HG03565 (cell line): Measurements from ENCODE around the gene OTUD7B.
"Not testable (repeated sequence)": the region's sequence is repeated elsewhere in the genome, so short reads cannot be mapped to it uniquely, and the experiment has no call there.

Experiments used
- ATAC-seq: cut with Tn5 transposase; IDR thresholded peaks from one replicate; pipeline ENCODE4 v1.9.1; 2021; ENCODE audit warnings: mild to moderate bottlenecking, moderate library complexity; ENCODE audit not compliant: unreplicated experiment

Gene OTUD7B

GRCh38 chr1:150010393-150011115 lies at the start of gene OTUD7B:
Gene OTUD7B (minus strand): TSS chr1:150010726. CDS start chr1:149977510, 33,216 bp downstream.
- ATAC-seq = peak; percentile 58

DNA sequence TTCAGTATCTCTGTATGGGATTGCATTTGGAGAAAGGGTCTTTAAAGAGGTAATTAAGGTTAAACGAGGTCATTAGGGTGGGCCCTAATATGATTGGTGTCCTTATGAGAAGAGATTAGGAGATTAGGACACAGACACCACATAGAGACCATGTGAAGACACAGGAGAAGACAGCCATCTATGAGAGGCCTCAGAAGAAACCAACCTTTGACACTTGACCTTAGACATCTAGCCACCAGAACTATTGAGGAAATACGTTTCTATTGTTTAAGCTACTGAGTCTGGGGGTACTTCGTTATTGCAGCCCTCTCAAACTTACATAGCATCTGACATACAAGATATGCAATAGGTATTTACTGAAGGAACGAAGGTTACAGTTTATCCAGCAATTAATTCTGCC lies 49.7 kb upstream of the OTUD7B start:
- no peak for ATAC-seq

DNA sequence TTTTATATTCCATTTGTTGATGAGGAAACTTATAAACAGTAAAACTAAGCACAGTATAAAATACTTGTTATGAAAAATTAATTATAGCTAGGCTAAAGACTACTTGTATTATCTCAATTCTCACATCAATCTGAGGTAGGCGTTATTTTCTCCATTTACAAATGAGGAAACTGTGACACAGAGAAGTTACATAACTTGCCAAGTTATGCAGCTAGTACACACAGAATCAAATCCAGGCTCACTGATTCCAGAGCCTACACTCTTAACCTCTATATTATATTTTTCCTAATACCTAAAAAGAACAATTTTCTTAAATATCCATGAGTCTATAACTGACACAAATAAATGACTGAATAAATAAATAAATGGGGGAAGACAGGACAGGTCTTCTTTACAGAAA lies 45.9 kb upstream of the OTUD7B start:
- ATAC-seq = no peak

DNA sequence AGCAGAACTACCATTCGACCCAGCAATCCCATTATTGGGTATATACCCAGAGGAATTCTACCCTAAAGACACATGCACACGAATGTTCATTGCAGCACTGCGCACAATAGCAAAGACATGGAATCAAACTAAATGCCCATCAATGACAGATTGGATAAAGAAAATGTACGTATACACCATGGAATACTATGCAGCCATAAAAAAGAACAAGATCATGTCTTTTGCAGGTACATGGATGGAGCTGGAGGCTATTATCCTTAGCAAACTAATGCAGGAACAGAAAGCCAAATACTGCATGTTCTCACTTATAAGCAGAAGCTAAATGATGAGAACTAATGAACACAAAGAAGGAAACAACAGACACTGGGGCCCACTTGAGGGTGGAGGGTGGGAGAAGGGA lies 45.0 kb upstream of the OTUD7B start:
- ATAC-seq = not testable (repeated sequence)

DNA sequence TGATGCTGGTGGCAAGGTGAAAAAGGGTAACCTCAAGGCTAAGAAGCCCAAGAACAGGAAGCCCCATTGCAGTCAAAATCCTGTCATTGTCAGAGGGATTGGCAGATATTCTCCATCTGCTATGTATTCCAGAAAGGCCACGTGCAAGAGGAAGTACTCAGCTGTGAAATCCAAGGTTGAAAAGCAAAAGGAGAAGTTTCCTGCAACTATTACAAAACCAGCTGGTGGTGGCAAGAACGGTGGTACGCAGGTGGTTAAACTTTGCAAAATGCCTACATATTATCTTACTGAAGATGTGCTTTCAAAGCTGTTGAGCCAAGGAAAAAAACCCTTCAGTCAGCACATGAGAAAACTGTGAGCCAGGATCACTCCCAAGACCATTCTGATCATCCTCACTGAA lies 43.4 kb upstream of the OTUD7B start:
- no peak for ATAC-seq

- not testable (repeated sequence) for ATAC-seq
These were observed 41.4 kb upstream of the OTUD7B start for GRCh38 chr1:150051905-150052412.

- ATAC-seq = no peak
These were observed 40.5 kb upstream of the OTUD7B start for GRCh38 chr1:150051089-150051373.

DNA sequence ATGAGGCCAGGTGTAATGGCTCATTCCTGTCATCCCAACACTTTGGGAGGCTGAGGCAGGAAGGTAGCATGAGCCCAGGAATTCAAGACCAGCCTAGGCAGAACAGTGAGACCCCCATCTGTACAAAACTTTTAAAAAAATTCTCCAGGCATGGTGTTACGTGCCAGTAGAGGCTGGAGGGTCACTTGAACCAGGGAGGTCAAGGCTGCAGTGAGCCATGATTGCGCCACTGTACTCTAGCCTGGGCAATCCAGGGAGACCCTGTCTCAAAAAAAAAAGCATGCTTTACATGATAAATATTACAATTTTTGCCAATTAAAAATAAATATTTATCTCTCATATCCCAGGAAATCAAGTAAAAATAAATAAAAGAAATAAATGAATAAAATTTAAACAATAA lies 39.4 kb upstream of the OTUD7B start:
- ATAC-seq = no peak

DNA sequence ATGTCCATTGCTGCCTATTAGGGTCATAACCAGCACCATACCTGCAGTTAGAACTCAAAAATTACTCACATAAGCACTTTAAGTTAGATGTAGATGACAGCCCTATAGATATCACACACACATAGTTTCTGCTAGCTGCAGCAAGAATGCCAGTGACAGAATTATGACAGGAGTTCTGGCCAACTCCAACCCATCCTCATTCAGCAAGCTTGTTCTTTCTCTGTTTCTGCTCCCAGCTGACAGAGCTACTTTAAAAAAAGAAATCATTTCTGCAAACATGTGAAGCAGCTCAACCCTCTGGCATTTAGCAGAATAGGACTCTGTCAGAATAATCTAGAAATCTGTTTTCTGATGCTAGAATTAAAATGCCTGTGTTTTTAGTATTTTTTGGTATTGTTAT lies 23.8 kb upstream of the OTUD7B start:
- no peak for ATAC-seq

GRCh38 chr1:150028322-150028721 lies 17.8 kb upstream of the OTUD7B start:
- no peak for ATAC-seq

DNA sequence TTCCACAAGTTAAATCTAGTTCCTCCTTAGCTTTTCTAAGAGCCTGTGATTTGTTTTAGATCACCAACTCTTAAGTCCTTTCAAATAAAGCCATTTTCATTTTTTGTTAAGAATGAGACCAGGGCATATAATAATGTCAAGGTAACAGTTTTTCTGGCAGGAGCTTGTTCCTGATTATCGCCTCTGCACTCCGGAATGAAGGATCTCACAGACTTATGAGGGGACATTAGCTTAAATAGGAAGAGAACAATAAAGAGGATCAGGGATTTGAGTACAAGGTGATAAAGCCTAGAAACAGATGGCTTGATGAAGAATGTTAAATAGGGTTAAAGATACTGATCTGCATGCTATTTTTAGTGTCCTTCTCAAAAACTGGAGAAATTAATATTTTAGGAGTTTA lies 13.6 kb upstream of the OTUD7B start:
- ATAC-seq = no peak

DNA sequence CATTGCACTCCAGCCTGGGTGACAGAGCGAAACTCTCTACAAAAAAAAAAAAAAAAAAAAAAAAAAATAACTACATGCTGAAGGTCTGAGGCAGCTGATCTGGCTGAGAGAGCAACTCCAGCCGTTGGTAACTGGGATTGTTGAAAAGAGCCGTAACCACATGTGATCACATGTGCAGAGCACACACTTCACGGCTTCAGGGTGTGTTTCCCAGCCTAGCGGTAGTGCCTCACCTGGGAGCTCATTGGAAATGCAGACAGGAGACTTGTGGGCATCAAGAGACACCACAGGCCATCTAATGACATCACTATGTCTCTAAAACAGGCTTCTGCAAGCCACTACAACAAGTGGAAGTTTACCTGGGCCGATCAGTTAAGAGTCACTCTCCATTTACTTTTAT lies 11.8 kb upstream of the OTUD7B start:
- no peak for ATAC-seq

GRCh38 chr1:150021191-150021694 lies 10.7 kb upstream of the OTUD7B start:
- ATAC-seq = no peak

- no peak for ATAC-seq
These were observed 10.2 kb upstream of the OTUD7B start for GRCh38 chr1:150020711-150021110.

DNA sequence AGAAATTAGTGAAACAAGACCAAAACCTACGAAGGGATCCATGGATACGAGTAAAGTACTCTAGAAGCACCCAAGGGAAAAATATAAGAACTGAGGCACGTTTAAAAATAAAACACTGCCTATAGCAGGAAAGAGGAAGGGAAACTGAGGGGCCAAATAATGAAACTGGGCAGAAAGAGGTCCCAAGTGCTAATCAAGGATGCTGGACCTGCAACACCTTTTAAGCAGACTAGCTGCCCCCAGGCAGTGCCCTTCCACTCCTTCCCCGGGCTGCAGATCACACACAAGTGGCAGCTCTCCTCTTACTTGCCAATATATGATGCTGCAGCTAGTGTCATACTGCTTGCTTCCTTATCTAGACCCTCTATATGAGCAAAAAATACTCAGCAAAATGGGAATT lies 7.6 kb upstream of the OTUD7B start:
- no peak for ATAC-seq

DNA sequence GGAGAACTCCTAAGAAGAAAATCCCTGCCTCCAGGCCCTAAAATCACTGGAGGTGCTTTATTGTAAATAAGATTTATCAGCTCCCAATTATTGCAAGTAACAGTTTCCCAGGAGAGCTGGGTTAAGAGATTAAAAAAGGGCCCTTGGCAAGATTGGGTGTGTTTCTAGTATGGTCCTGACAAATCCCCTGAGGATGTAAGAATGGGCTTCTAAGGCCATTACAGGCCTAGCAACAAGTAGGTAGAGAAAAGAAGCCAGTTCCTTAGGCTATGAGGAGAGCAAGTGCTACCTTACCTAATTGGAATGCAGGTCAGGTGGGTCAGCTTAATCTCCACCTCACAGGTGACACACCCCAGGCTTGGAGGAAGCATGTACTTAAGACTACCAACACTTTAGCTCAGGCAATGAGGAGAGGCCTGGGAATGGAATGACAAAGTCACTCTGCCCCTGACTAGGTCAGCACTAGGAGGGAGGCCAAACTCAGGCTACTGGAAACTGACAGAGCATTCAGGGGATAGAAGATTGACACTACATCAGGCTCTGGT lies 6.8 kb upstream of the OTUD7B start:
- no peak for ATAC-seq

DNA sequence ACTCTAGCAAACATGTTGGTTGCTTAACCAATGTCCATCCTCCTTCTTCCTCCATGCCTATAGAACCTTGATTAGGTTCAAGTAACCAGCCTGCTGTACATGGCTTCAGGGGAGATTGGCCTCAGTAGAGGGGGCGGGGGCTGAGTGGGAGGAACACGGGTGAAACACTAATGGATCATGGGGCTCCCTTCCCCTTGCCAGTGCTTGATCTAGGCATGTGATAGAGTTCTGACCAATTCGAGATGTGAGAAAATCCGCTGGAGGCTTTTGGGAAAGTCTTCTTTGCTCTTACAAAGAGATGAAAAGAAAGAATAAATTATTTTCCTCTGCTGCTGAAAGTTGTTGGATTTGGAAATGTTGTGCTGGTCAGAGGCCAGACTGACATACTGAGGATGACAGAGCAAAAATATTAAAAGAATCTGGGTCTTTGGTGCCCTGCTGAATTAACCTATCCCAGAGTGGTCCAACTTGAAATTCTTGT lies 5.2 kb upstream of the OTUD7B start:
- ATAC-seq = no peak

DNA sequence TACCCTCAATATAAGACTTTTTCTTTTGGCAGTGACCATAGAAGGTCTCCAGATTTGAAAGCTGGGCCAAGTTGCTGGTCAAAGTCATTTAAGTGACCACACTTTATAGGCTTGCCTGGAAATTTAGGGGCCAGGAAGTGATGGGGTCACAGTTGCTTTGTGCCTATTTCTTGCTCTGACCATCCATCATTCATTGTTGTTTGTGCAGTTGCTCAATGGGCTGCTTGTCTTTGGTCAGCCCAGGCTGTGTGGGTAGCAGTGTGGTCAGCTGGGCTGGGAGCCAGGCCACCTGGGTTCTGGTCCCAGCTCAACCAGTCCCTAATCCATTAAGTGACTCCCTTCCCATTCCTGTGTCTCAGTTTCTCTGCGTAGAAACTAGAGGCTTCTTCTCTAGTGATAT lies 2.1 kb upstream of the OTUD7B start:
- ATAC-seq = no peak

GRCh38 chr1:150009604-150010392 lies 728 bp downstream of the OTUD7B start:
- peak; percentile 6 for ATAC-seq

DNA sequence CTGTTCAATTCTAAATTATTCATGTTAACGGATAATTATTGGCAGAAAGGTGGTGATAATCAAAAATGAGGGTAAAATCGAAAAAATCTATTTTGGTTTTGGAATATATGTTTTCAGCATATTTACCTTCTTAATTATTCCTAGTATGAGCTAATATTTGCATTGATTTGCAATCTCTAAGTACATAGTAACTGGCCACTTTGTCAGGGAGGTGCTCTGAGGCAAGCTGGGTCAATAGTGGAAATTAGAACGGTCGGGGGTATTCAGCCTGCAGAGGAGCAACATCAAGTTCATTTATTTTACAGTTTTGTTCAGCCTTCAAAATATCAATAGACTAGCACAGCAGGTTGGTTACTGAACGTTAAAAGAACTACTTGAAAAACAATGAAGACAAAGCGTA lies 1.8 kb downstream of the OTUD7B start:
- no peak for ATAC-seq

GRCh38 chr1:150006881-150007421 lies 3.6 kb downstream of the OTUD7B start:
- ATAC-seq = no peak
